ENCODE results near the gene EPGN.

Gene EPGN

GRCh38 chr4:74278490-74278889 lies 29.8 kb upstream of the EPGN start:
- Histone ChIP-seq H3K36me3 (ENCODE audit: insufficient read depth) (no peaks in the 10 kb centered on the region), H4K20me1 (ENCODE audit: insufficient read depth) (no peaks in the 10 kb centered on the region), H3K4me2 (no peak overlapping the region)

GRCh38 chr4:74279716-74280115 lies 28.6 kb upstream of the EPGN start:
- Histone ChIP-seq H3K4me3 (IDR thresholded peaks at IDR 0.05; ENCODE audit: insufficient read depth, low read depth, low read length) (no peak overlapping the region), H2AFZ (ENCODE audit: low read depth) (no peak overlapping the region), H3K4me2 (no peak overlapping the region), H3K36me3 (ENCODE audit: insufficient read depth) (no peaks in the 10 kb centered on the region), H3K9ac (no peak overlapping the region), H3K79me2 (ENCODE audit: insufficient read depth, low read depth) (no peaks in the 10 kb centered on the region), H3K27me3 (ENCODE audit: insufficient read depth, low read depth) (no peaks in the 10 kb centered on the region), H4K20me1 (ENCODE audit: insufficient read depth) (no peaks in the 10 kb centered on the region), H3K4me1 (ENCODE audit: low read depth, poor library complexity, severe bottlenecking) (no peaks in the 10 kb centered on the region), H3K27ac (no peak overlapping the region)
- TF ChIP-seq CTCF (conservative IDR thresholded peaks at IDR 0.05; ENCODE audit: low read depth, low read length) = no peak

More at GRCh38 chr4:74278490-74278889, 29.8 kb upstream of the EPGN start:
- no peak overlapping the region for H3K9ac ChIP-seq
- no peaks in the 10 kb centered on the region for H3K27me3 ChIP-seq (ENCODE audit: insufficient read depth, low read depth)
- H3K4me3 ChIP-seq (IDR thresholded peaks at IDR 0.05; ENCODE audit: insufficient read depth, low read depth, low read length) = no peak overlapping the region
- TF ChIP-seq CTCF (conservative IDR thresholded peaks at IDR 0.05; ENCODE audit: low read depth, low read length) = no peak
- no peaks in the 10 kb centered on the region for H3K4me1 ChIP-seq (ENCODE audit: low read depth, poor library complexity, severe bottlenecking)
- H2AFZ ChIP-seq (ENCODE audit: low read depth) = no peak overlapping the region
- no peaks in the 10 kb centered on the region for H3K79me2 ChIP-seq (ENCODE audit: insufficient read depth, low read depth)
- H3K27ac ChIP-seq = no peak overlapping the region

- Histone ChIP-seq H3K27ac (no peak overlapping the region), H3K79me2 (ENCODE audit: insufficient read depth, low read depth) (no peaks in the 10 kb centered on the region), H3K36me3 (ENCODE audit: insufficient read depth) (no peaks in the 10 kb centered on the region), H3K4me3 (IDR thresholded peaks at IDR 0.05; ENCODE audit: insufficient read depth, low read depth, low read length) (no peak overlapping the region), H2AFZ (ENCODE audit: low read depth) (no peak overlapping the region), H3K4me1 (ENCODE audit: low read depth, poor library complexity, severe bottlenecking) (no peaks in the 10 kb centered on the region), H3K9ac (no peak overlapping the region), H3K4me2 (no peak overlapping the region), H3K27me3 (ENCODE audit: insufficient read depth, low read depth) (no peaks in the 10 kb centered on the region), H4K20me1 (ENCODE audit: insufficient read depth) (no peaks in the 10 kb centered on the region)
- no peak for TF ChIP-seq CTCF (conservative IDR thresholded peaks at IDR 0.05; ENCODE audit: low read depth, low read length)
Measured at GRCh38 chr4:74282926-74283325, 25.3 kb upstream of the EPGN start.

- TF ChIP-seq CTCF (conservative IDR thresholded peaks at IDR 0.05; ENCODE audit: low read depth, low read length) = no peak
- Histone ChIP-seq H3K4me2 (no peak overlapping the region), H3K79me2 (ENCODE audit: insufficient read depth, low read depth) (no peaks in the 10 kb centered on the region), H3K27ac (no peak overlapping the region), H3K4me3 (IDR thresholded peaks at IDR 0.05; ENCODE audit: insufficient read depth, low read depth, low read length) (no peak overlapping the region), H3K36me3 (ENCODE audit: insufficient read depth) (no peaks in the 10 kb centered on the region), H3K4me1 (ENCODE audit: low read depth, poor library complexity, severe bottlenecking) (no peaks in the 10 kb centered on the region), H2AFZ (ENCODE audit: low read depth) (no peak overlapping the region), H3K27me3 (ENCODE audit: insufficient read depth, low read depth) (no peaks in the 10 kb centered on the region), H3K9ac (no peak overlapping the region), H4K20me1 (ENCODE audit: insufficient read depth) (no peaks in the 10 kb centered on the region)
Measured at GRCh38 chr4:74283614-74284013, 24.7 kb upstream of the EPGN start.
